ENCODE results near the gene FBN1. TPM values are rescaled to one million over a fixed set of nuclear protein-coding genes. Genes with fewer than 3 reads are reported as not detected.

Gene FBN1
- total RNA-seq, 4 donors from 2014 or later, result 153 to 266 (median 203) TPM

GRCh38 chr15:48530528-48530927 is 115.0 kb downstream of the FBN1 start:
- no peak overlapping the region for H3K27ac ChIP-seq
- H3K4me1 ChIP-seq, result peaks cover 17 to 70% (median 18%) of the 10 kb centered on the region in 3 donors
- H3K36me3 ChIP-seq, result peaks cover 0 to 48% of the 10 kb centered on the region in 2 donors
- no peaks in the 10 kb centered on the region for H3K27me3 ChIP-seq
- no peak for ATAC-seq
- no peaks in the 10 kb centered on the region for H3K9me3 ChIP-seq
- TF ChIP-seq CTCF (IDR thresholded peaks at IDR 0.05) (no peak), POLR2A (IDR thresholded peaks at IDR 0.05) (no peak), POLR2AphosphoS5 (IDR thresholded peaks at IDR 0.05) (no peak), EP300 (IDR thresholded peaks at IDR 0.05) (no peak)
- no peak overlapping the region for H3K4me3 ChIP-seq
- 92 to 95% methylated on average over 2 of the region's 4 CpGs for WGBS, 2 donors (ENCODE audit: low coverage in 1 of 2)

GRCh38 chr15:48528921-48529320 is 116.6 kb downstream of the FBN1 start:
- H3K9me3 ChIP-seq, result no peaks in the 10 kb centered on the region
- no peak overlapping the region for H3K4me3 ChIP-seq
- peaks cover 0 to 64% of the 10 kb centered on the region in 2 donors for H3K36me3 ChIP-seq
- H3K27me3 ChIP-seq, result no peaks in the 10 kb centered on the region
- ATAC-seq, result no peak
- peaks cover 6 to 70% (median 9%) of the 10 kb centered on the region in 3 donors for H3K4me1 ChIP-seq
- WGBS, 2 donors (ENCODE audit: low coverage in 1 of 2), result 73 to 81% methylated on average over 3 to 4 of the region's 4 CpGs
- TF ChIP-seq CTCF (IDR thresholded peaks at IDR 0.05) (no peak), EP300 (IDR thresholded peaks at IDR 0.05) (no peak), POLR2A (IDR thresholded peaks at IDR 0.05) (no peak), POLR2AphosphoS5 (IDR thresholded peaks at IDR 0.05) (no peak)
- H3K27ac ChIP-seq, result peak overlapping the region in 3 of 4 donors; percentile 22 to 75 (median 63)

GRCh38 chr15:48527517-48527916 is 118.0 kb downstream of the FBN1 start:
- Histone ChIP-seq H3K27ac (peak overlapping the region; percentile 45 to 75 (median 66)), H3K9me3 (no peaks in the 10 kb centered on the region), H3K4me3 (no peak overlapping the region), H3K36me3 (peaks cover 0 to 68% of the 10 kb centered on the region in 2 donors), H3K4me1 (peaks cover 6 to 59% (median 6%) of the 10 kb centered on the region in 3 donors), H3K27me3 (no peaks in the 10 kb centered on the region)
- ATAC-seq, result no peak
- 38 to 44% methylated on average over 2 of the region's 2 CpGs for WGBS, 2 donors (ENCODE audit: low coverage in 1 of 2)
- TF ChIP-seq CTCF (IDR thresholded peaks at IDR 0.05) (no peak), POLR2AphosphoS5 (IDR thresholded peaks at IDR 0.05) (no peak), POLR2A (IDR thresholded peaks at IDR 0.05) (no peak), EP300 (IDR thresholded peaks at IDR 0.05) (no peak)

GRCh38 chr15:48522911-48523310 is 122.6 kb downstream of the FBN1 start:
- H3K4me1 ChIP-seq, result peaks cover 2 to 51% (median 6%) of the 10 kb centered on the region in 3 donors
- no peak overlapping the region for H3K27ac ChIP-seq
- TF ChIP-seq POLR2A (IDR thresholded peaks at IDR 0.05), result no peak
- TF ChIP-seq POLR2AphosphoS5 (IDR thresholded peaks at IDR 0.05), result no peak
- TF ChIP-seq CTCF (IDR thresholded peaks at IDR 0.05), result no peak
- no peak for TF ChIP-seq EP300 (IDR thresholded peaks at IDR 0.05)
- no peaks in the 10 kb centered on the region for H3K27me3 ChIP-seq
- no peak overlapping the region for H3K4me3 ChIP-seq
- 80 to 90% methylated on average over 3 of the region's 3 CpGs for WGBS, 2 donors (ENCODE audit: low coverage in 1 of 2)
- peaks cover 0 to 66% of the 10 kb centered on the region in 2 donors for H3K36me3 ChIP-seq
- no peak for ATAC-seq
- no peaks in the 10 kb centered on the region for H3K9me3 ChIP-seq

GRCh38 chr15:48522123-48522522 is 123.4 kb downstream of the FBN1 start:
- peaks cover 2 to 43% (median 6%) of the 10 kb centered on the region in 3 donors for H3K4me1 ChIP-seq
- H3K36me3 ChIP-seq, result peaks cover 0 to 72% of the 10 kb centered on the region in 2 donors
- no peaks in the 10 kb centered on the region for H3K27me3 ChIP-seq
- no peak for TF ChIP-seq EP300 (IDR thresholded peaks at IDR 0.05)
- no peak for TF ChIP-seq POLR2A (IDR thresholded peaks at IDR 0.05)
- no peaks in the 10 kb centered on the region for H3K9me3 ChIP-seq
- H3K4me3 ChIP-seq, result no peak overlapping the region
- ATAC-seq, result no peak
- H3K27ac ChIP-seq, result no peak overlapping the region
